SK-N-SH (cell line): ENCODE results near the gene SPATA33. TPM values are rescaled to one million over a fixed set of nuclear protein-coding genes. Genes with fewer than 3 reads are reported as not detected.

Experiments
- CTCF ChIA-PET: fragments of 300-600, 350-600 bp; formaldehyde crosslinking; extraction: SDS; loops from one replicate; lab custom pipeline; 2021; lab: Yijun Ruan, JAX
- POLR2A ChIA-PET: fragments of 350-600 bp; sonication (Branson Sonifier 250); formaldehyde crosslinking; extraction: SDS; loops from one replicate; lab custom pipeline; 2020; ENCODE audit warnings: antibody characterized with exemption, inconsistent platforms; lab: Yijun Ruan, JAX
- DNase-seq: peaks from one replicate; pipeline ENCODE4 v3.0.0; 2012
- H2AFZ ChIP-seq: fragments of 200-600 bp; sonication (generic); 2 replicates; pipeline ENCODE4 v1.8.1; 2016; ENCODE audit warnings: antibody characterized with exemption, mild to moderate bottlenecking, low read depth
- H3F3A ChIP-seq: fragments of 200-600 bp; sonication (generic); replicated peaks from 2 replicates; pipeline ENCODE3; 2016; ENCODE audit warnings: antibody characterized with exemption, mild to moderate bottlenecking; ENCODE audit not compliant: insufficient read depth
- H3K27ac ChIP-seq, 2 experiments: fragments of 200-500 bp in 1 of 2; fragments of 200-600 bp in 1 of 2; sonication (Bioruptor generic) in 1 of 2; sonication (generic), shearing (Covaris generic) in 1 of 2; 2 replicates each; pipeline versions ENCODE4 v1.5.1 to v1.6.1; 2014 to 2016; ENCODE audit warnings: low read depth in 2 of 2, inconsistent platforms in 1 of 2, low read length in 1 of 2, mild to moderate bottlenecking in 1 of 2, mixed read lengths in 1 of 2
- H3K27me3 ChIP-seq: fragments of 200-600 bp; sonication (generic), shearing (Covaris generic); 2 replicates; pipeline ENCODE4 v1.6.1; 2016; ENCODE audit warnings: mixed run types; ENCODE audit not compliant: insufficient read depth
- H3K36me3 ChIP-seq, 2 experiments: fragments of 200-500 bp in 1 of 2; fragments of 200-600 bp in 1 of 2; sonication (Bioruptor generic) in 1 of 2; sonication (generic) in 1 of 2; replicated peaks in 1 of 2; 2 replicates each; pipeline versions ENCODE3 to v1.5.1; 2014 to 2016; ENCODE audit warnings: low read length in 1 of 2, mild to moderate bottlenecking in 1 of 2; ENCODE audit not compliant: insufficient read depth in 2 of 2, control insufficient read depth in 1 of 2
- H3K4me1 ChIP-seq, 2 experiments: fragments of 200-500 bp in 1 of 2; fragments of 200-600 bp in 1 of 2; sonication (Bioruptor generic) in 1 of 2; sonication (generic), shearing (Covaris generic) in 1 of 2; 2 replicates each; pipeline versions ENCODE4 v1.5.1 to v1.6.1; 2014 to 2016; ENCODE audit warnings: low read depth in 1 of 2, low read length in 1 of 2, mixed run types in 1 of 2; ENCODE audit not compliant: insufficient read depth in 2 of 2, control insufficient read depth in 1 of 2
- H3K4me2 ChIP-seq: fragments of 200-600 bp; sonication (generic), shearing (Covaris generic); 2 replicates; pipeline ENCODE4 v1.6.1; 2017; ENCODE audit warnings: mixed run types
- H3K4me3 ChIP-seq, 2 experiments: fragments of 200-500 bp in 1 of 2; fragments of 200-600 bp in 1 of 2; sonication (Bioruptor generic) in 1 of 2; sonication (generic), shearing (Covaris generic) in 1 of 2; 2 replicates each; pipeline versions ENCODE4 v1.5.1 to v1.8.1; 2014 to 2016; ENCODE audit warnings: low read depth in 2 of 2, inconsistent platforms in 1 of 2, low read length in 1 of 2, mild to moderate bottlenecking in 1 of 2, mixed read lengths in 1 of 2, moderate library complexity in 1 of 2
- H3K79me2 ChIP-seq: fragments of 200-600 bp; sonication (generic); 2 replicates; pipeline ENCODE4 v1.8.1; 2017; ENCODE audit warnings: mild to moderate bottlenecking; ENCODE audit not compliant: insufficient read depth
- H3K9ac ChIP-seq: fragments of 200-600 bp; sonication (generic); 2 replicates; pipeline ENCODE4 v1.6.1; 2017; ENCODE audit warnings: mixed run types
- H3K9me2 ChIP-seq: fragments of 200-600 bp; sonication (generic); 2 replicates; pipeline ENCODE4 v1.6.1; 2017; ENCODE audit warnings: mixed run types
- H3K9me3 ChIP-seq: fragments of 200-600 bp; sonication (generic); 2 replicates; pipeline ENCODE4 v1.6.1; 2017; ENCODE audit warnings: mixed run types, mild to moderate bottlenecking, moderate library complexity
- H4K20me1 ChIP-seq: fragments of 200-600 bp; sonication (generic); 2 replicates; pipeline ENCODE4 v1.6.1; 2017; ENCODE audit warnings: mild to moderate bottlenecking, mixed run types; ENCODE audit not compliant: insufficient read depth
- ELF1 ChIP-seq: IDR thresholded peaks from 2 replicates; pipeline ENCODE4 v1.4.0; 2012
- EP300 ChIP-seq, 2 experiments: IDR thresholded peaks; 2 replicates each; pipeline versions ENCODE4 v1.4.0 to v1.6.1; 2012; ENCODE audit warnings: borderline replicate concordance in 1 of 2, low read depth in 1 of 2, low read length in 1 of 2
- EZH2phosphoT487 ChIP-seq: fragments of 200-600 bp; sonication (generic); IDR thresholded peaks from 2 replicates; pipeline ENCODE4 v1.6.1; 2017; ENCODE audit warnings: low read depth, mixed run types, mild to moderate bottlenecking, antibody characterized with exemption, moderate library complexity, borderline replicate concordance
- FOXJ3 ChIP-seq: sonication (generic); formaldehyde crosslinking; IDR thresholded peaks from 2 replicates; pipeline ENCODE4 v1.5.1; 2020; ENCODE audit warnings: mild to moderate bottlenecking, missing genetic modification reagents
- FOXM1 ChIP-seq: IDR thresholded peaks from 2 replicates; pipeline ENCODE4 v1.4.0; 2012; ENCODE audit warnings: low read depth, mild to moderate bottlenecking
- GABPA ChIP-seq: IDR thresholded peaks from 2 replicates; pipeline ENCODE4 v1.4.0; 2012; ENCODE audit warnings: low read depth, mild to moderate bottlenecking
- GATA2 ChIP-seq: sonication (generic); formaldehyde crosslinking; IDR thresholded peaks from 2 replicates; pipeline ENCODE4 v1.5.0; 2020; ENCODE audit warnings: mild to moderate bottlenecking, missing genetic modification reagents
- JUND ChIP-seq: IDR thresholded peaks from 2 replicates; pipeline ENCODE4 v1.4.0; 2012
- MEF2A ChIP-seq: IDR thresholded peaks from 2 replicates; pipeline ENCODE4 v1.4.0; 2012; ENCODE audit warnings: low read depth, borderline replicate concordance
- MXI1 ChIP-seq: IDR thresholded peaks from 2 replicates; pipeline ENCODE4 v1.6.1; 2012; ENCODE audit warnings: mild to moderate bottlenecking, low read depth, low read length, improper control_type of control experiment
- POLR2AphosphoS5 ChIP-seq: IDR thresholded peaks from 2 replicates; pipeline ENCODE4 v1.6.1; 2012; ENCODE audit warnings: low read depth, low read length
- RAD21 ChIP-seq: IDR thresholded peaks from 2 replicates; pipeline ENCODE4 v1.6.1; 2012; ENCODE audit warnings: mild to moderate bottlenecking, low read length
- RCOR1 ChIP-seq: fragments of 150-350 bp; IDR thresholded peaks from 2 replicates; pipeline ENCODE4 v1.6.1; 2017; ENCODE audit warnings: antibody characterized with exemption, low read length
- RXRA ChIP-seq: IDR thresholded peaks from 2 replicates; pipeline ENCODE4 v1.4.0; 2012; ENCODE audit warnings: low read depth, mild to moderate bottlenecking, borderline replicate concordance
- SIN3A ChIP-seq: IDR thresholded peaks from 2 replicates; pipeline ENCODE4 v1.6.1; 2012; ENCODE audit warnings: low read depth, mild to moderate bottlenecking, low read length, moderate library complexity, borderline replicate concordance
- SMC3 ChIP-seq: IDR thresholded peaks from 2 replicates; pipeline ENCODE4 v1.6.1; 2012; ENCODE audit warnings: low read depth, low read length, improper control_type of control experiment
- YY1 ChIP-seq: IDR thresholded peaks from 2 replicates; pipeline ENCODE4 v1.4.0; 2012; ENCODE audit warnings: low read depth, mild to moderate bottlenecking
- WGBS: methylation state at CpG from one replicate; pipeline ENCODE4 v1.1.6; 2017; ENCODE audit warnings: low lambda C conversion rate; 5-methylcytosine and 5-hydroxymethylcytosine counted together
- polyA plus RNA-seq, 3 experiments: library from polyadenylated mRNA; depleted of rRNA; stranded (reverse); fragments of >200 nt; gene quantifications; 2 replicates each; pipeline ENCODE4 v1.2.3, GENCODE V29; 2012
- TF ChIP-seq, protein P1 (sequence below): IDR thresholded peaks from 2 replicates; pipeline ENCODE4 v1.6.1; 2012; ENCODE audit warnings: mild to moderate bottlenecking, low read depth, low read length, moderate library complexity
- TF ChIP-seq, protein P2 (sequence below): fragments of 150-350 bp; IDR thresholded peaks from 2 replicates; pipeline ENCODE4 v1.6.1; 2017; ENCODE audit warnings: antibody characterized with exemption, low read length, low read depth, borderline replicate concordance
- TF ChIP-seq, protein P3 (sequence below): IDR thresholded peaks from 2 replicates; pipeline ENCODE4 v1.4.0; 2012; ENCODE audit warnings: low read depth, borderline replicate concordance
- TF ChIP-seq, protein P4 (sequence below): IDR thresholded peaks from 2 replicates; pipeline ENCODE4; 2012
- TF ChIP-seq, protein P5 (sequence below): IDR thresholded peaks from 2 replicates; pipeline ENCODE4 v1.4.0; 2012; ENCODE audit warnings: low read depth, borderline replicate concordance

SPATA33 gene
- polyA plus RNA-seq, 1 of the 3 experiments (the other 2 are of a cell fraction), result 7.2 TPM

DNA sequence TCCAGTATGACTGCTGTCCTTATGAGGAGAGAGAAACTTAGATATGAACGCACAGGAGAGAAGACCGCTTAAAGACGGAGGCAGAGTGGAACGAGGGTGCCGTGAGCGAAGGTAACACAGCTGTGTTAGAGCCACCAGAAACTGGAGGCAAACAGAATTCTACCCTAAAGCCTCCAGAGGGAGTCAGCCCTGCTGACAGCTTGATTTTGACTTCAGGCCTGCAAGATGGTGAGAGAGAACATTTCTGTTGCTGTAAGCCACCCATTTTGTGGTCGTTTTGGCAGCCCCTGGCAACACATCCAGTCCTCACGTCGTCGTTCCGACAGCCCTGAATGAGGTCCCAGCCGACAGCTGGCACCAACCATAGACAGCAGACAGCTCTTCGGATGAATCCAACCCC lies 46.6 kb downstream of the SPATA33 start:
- WGBS, result 87% methylated on average over 13 of the region's 13 CpGs
- CTCF ChIA-PET, result interaction anchor here (1.4 kb wide), 1 partner anchor 18 kb away, joined by 3 read pairs; the partner anchor contains the start of gene CDK10

DNA sequence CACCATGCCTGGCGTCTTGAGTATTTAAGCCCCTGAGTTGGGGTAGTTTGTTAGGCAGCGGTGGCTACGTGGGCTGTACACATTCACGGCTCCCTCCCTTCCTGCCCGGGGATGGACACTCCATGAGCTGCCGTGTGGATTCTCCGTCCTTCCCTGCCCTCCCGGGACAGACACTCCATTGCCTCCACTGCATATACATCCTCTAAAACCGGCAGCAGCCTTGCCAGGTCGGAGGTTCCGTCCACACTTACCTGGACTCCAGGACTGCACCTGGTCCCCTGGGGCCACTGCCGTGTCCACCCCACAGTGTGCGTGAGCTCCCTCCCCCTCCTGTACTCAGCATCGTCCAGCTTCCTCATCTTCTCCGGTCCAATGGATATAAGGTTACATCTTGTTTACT lies 47.4 kb downstream of the SPATA33 start:
- Histone ChIP-seq H3K36me3 (no peaks in the 10 kb centered on the region), H3K79me2 (no peaks in the 10 kb centered on the region), H3K9me2 (no peaks in the 10 kb centered on the region), H3K4me3 (no peak overlapping the region), H4K20me1 (peaks cover 4% of the 10 kb centered on the region; the same call in 1 of the 2 replicates), H3K27me3 (no peaks in the 10 kb centered on the region), H2AFZ (no peak overlapping the region), H3K9me3 (no peaks in the 10 kb centered on the region), H3K9ac (no peak overlapping the region), H3K4me1 (peaks cover 6 to 12% of the 10 kb centered on the region in 2 experiments; a peak in 2 of 4 replicates), H3K4me2 (no peak overlapping the region), H3K27ac (no peak overlapping the region), H3F3A (peaks cover 13% of the 10 kb centered on the region)
- 54% methylated on average over 12 of the region's 15 CpGs for WGBS
- CTCF ChIA-PET, result interaction anchor here (1.0 to 2.3 kb wide), 6 partner anchors 19 to 218 kb away, joined by 3 to 22 read pairs (median 10); partner anchors contain the start of gene TUBB3
- POLR2A ChIA-PET, result interaction anchor here (1.5 kb wide), 1 partner anchor 217 kb away, joined by 7 read pairs; no protein-coding TSS in a partner anchor
- DNase-seq, result no peak
- TF ChIP-seq, protein P1, sequence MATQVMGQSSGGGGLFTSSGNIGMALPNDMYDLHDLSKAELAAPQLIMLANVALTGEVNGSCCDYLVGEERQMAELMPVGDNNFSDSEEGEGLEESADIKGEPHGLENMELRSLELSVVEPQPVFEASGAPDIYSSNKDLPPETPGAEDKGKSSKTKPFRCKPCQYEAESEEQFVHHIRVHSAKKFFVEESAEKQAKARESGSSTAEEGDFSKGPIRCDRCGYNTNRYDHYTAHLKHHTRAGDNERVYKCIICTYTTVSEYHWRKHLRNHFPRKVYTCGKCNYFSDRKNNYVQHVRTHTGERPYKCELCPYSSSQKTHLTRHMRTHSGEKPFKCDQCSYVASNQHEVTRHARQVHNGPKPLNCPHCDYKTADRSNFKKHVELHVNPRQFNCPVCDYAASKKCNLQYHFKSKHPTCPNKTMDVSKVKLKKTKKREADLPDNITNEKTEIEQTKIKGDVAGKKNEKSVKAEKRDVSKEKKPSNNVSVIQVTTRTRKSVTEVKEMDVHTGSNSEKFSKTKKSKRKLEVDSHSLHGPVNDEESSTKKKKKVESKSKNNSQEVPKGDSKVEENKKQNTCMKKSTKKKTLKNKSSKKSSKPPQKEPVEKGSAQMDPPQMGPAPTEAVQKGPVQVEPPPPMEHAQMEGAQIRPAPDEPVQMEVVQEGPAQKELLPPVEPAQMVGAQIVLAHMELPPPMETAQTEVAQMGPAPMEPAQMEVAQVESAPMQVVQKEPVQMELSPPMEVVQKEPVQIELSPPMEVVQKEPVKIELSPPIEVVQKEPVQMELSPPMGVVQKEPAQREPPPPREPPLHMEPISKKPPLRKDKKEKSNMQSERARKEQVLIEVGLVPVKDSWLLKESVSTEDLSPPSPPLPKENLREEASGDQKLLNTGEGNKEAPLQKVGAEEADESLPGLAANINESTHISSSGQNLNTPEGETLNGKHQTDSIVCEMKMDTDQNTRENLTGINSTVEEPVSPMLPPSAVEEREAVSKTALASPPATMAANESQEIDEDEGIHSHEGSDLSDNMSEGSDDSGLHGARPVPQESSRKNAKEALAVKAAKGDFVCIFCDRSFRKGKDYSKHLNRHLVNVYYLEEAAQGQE, result no peak
- no peak for TF ChIP-seq ELF1
- no peak for TF ChIP-seq FOXM1
- TF ChIP-seq, protein P2, sequence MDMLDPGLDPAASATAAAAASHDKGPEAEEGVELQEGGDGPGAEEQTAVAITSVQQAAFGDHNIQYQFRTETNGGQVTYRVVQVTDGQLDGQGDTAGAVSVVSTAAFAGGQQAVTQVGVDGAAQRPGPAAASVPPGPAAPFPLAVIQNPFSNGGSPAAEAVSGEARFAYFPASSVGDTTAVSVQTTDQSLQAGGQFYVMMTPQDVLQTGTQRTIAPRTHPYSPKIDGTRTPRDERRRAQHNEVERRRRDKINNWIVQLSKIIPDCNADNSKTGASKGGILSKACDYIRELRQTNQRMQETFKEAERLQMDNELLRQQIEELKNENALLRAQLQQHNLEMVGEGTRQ, result no peak
- TF ChIP-seq MXI1, result no peak
- TF ChIP-seq JUND, result no peak
- TF ChIP-seq FOXJ3, result no peak
- TF ChIP-seq MEF2A, result no peak
- TF ChIP-seq POLR2AphosphoS5, result no peak
- no peak for TF ChIP-seq RCOR1

More for the DNA sequence above, 46.6 kb downstream of the SPATA33 start:
- peaks cover 8% of the 10 kb centered on the region for H4K20me1 ChIP-seq
- H3K36me3 ChIP-seq, result peaks cover 0 to under 1% of the 10 kb centered on the region in 2 experiments
- H3K27me3 ChIP-seq, result no peaks in the 10 kb centered on the region
- TF ChIP-seq YY1 (no peak), EP300 (IDR thresholded peaks at IDR 0.05; ENCODE audit: borderline replicate concordance in 1 of 2, low read depth in 1 of 2, low read length in 1 of 2) (no peak), SMC3 (no peak), EZH2phosphoT487 (no peak), GABPA (no peak), ELF1 (no peak), RAD21 (no peak), SIN3A (no peak), FOXM1 (no peak), JUND (no peak), GATA2 (CRISPR knock-in tag) (no peak), RXRA (no peak)
- TF ChIP-seq, protein P3, sequence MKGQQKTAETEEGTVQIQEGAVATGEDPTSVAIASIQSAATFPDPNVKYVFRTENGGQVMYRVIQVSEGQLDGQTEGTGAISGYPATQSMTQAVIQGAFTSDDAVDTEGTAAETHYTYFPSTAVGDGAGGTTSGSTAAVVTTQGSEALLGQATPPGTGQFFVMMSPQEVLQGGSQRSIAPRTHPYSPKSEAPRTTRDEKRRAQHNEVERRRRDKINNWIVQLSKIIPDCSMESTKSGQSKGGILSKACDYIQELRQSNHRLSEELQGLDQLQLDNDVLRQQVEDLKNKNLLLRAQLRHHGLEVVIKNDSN, result no peak
- TF ChIP-seq, protein P4, sequence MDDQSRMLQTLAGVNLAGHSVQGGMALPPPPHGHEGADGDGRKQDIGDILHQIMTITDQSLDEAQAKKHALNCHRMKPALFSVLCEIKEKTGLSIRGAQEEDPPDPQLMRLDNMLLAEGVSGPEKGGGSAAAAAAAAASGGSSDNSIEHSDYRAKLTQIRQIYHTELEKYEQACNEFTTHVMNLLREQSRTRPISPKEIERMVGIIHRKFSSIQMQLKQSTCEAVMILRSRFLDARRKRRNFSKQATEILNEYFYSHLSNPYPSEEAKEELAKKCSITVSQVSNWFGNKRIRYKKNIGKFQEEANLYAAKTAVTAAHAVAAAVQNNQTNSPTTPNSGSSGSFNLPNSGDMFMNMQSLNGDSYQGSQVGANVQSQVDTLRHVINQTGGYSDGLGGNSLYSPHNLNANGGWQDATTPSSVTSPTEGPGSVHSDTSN, result no peak
- TF ChIP-seq, protein P5, sequence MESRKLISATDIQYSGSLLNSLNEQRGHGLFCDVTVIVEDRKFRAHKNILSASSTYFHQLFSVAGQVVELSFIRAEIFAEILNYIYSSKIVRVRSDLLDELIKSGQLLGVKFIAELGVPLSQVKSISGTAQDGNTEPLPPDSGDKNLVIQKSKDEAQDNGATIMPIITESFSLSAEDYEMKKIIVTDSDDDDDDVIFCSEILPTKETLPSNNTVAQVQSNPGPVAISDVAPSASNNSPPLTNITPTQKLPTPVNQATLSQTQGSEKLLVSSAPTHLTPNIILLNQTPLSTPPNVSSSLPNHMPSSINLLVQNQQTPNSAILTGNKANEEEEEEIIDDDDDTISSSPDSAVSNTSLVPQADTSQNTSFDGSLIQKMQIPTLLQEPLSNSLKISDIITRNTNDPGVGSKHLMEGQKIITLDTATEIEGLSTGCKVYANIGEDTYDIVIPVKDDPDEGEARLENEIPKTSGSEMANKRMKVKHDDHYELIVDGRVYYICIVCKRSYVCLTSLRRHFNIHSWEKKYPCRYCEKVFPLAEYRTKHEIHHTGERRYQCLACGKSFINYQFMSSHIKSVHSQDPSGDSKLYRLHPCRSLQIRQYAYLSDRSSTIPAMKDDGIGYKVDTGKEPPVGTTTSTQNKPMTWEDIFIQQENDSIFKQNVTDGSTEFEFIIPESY, result no peak
- no peak for DNase-seq
- no peaks in the 10 kb centered on the region for H3K79me2 ChIP-seq
- no peak overlapping the region for H3K4me2 ChIP-seq
- peaks cover 20% of the 10 kb centered on the region for H3F3A ChIP-seq
- no peak overlapping the region for H2AFZ ChIP-seq
- POLR2A ChIA-PET, result no interaction called here
- H3K9me3 ChIP-seq, result no peaks in the 10 kb centered on the region
- no peak overlapping the region for H3K9ac ChIP-seq
- H3K27ac ChIP-seq, result no peak overlapping the region
- peaks cover 9 to 16% of the 10 kb centered on the region in 2 experiments; a peak in 2 of 4 replicates for H3K4me1 ChIP-seq
- H3K9me2 ChIP-seq, result no peaks in the 10 kb centered on the region
- no peak overlapping the region for H3K4me3 ChIP-seq
